Measurements from ENCODE around the gene SZT2. TPM values are rescaled to one million over a fixed set of nuclear protein-coding genes. Genes with fewer than 3 reads are reported as not detected.

Gene SZT2
- total and polyA plus RNA-seq, 2 of the 4 experiments (the other 2 are of a cell fraction) = 9.5 to 14.3 TPM

DNA sequence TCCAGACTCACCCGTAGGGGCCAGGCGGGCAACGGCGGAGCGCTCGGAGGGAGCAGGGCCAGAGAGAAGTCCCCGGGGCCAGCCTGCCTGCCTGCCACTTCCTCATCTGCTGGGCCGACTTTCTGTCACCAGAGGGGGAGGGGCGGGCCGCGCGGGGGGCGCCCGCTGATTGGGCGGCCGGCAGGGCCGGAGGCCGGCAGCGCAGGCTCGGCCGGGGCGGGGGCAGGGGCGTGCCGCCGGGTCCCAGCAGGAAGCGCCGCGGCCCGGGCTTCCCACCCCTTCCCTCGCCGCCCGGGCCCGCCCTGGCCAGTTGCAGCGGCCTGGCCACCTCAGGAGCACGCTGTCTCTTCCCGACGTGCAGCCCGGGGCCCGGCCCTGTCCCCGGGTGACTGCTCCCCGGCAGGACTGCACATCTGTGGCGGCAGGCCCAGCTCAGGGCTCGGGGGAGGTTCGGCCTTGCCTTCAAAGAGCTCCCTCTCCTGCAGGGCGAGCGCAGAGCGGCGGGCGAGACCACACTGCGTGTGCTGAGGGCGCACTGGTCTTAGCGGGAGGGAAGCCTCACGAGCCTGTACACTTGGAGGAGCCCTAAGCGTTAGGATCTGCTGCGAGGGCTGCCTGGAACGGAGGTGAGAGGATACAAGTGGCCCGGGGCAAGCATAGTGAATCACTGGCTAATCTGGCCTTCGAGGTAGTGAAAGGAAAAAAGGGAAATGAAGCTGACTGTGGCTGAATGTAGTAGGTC is 21.6 kb upstream of the SZT2 start, which contains the start of gene ELOVL1 (continued):
- TF ChIP-seq POLR2A (IDR thresholded peaks at IDR 0.05; ENCODE audit: low read depth, low read length) = peak; percentile 67; the same call in 1 of the 2 replicates

DNA sequence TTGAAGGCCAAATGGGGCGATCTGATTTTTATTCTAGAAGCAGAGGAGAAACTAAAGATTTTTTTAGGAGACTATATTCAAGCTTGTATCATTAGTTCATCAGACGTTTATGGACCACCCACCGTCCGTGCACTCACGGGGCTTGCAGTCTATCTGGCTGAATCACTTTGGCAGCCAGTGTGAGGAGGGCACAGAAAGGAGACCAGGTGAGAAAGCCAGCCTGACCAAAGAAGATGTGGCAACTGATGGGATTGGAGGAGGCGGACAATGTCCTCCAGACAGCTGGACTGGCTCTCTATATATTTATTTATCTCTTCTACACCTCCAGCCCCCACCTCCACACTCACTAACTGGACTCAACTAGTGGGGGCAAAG is 21.1 kb upstream of the SZT2 start:
- no TSS peak for BruUV-seq (replicated peaks)
- Histone ChIP-seq H3K4ac (ENCODE audit: low read depth, low read length) (peak overlapping the region; percentile 96), H3K79me1 (ENCODE audit: low read depth in 1 of 2, low read length in 2 of 2) (peaks cover 34 to 79% of the 10 kb centered on the region in 2 experiments), H2AK9ac (replicated peaks; ENCODE audit: low read depth, low read length, poor library complexity) (peak overlapping the region; percentile 29), H3K4me3 (ENCODE audit: insufficient read depth, low read depth, low read length) (peak overlapping the region; percentile 54), H3K4me2 (ENCODE audit: low read depth, low read length) (peak overlapping the region; percentile 81), H3K18ac (ENCODE audit: low read depth, low read length) (no peak overlapping the region), H3K14ac (replicated peaks; ENCODE audit: low read depth, low read length) (peak overlapping the region; percentile 98), H2BK120ac (ENCODE audit: low read depth, low read length) (0 out of 2 replicates have a peak overlapping the region, but pooled peaks have one; percentile 71), H4K20me1 (ENCODE audit: insufficient read depth, low read length) (peaks cover 23% of the 10 kb centered on the region), H2BK20ac (ENCODE audit: low read depth, low read length) (no peak overlapping the region), H2BK5ac (ENCODE audit: low read depth, low read length, poor library complexity, severe bottlenecking) (peak overlapping the region; percentile 92), H3K9me1 (ENCODE audit: insufficient read depth, low read length) (peaks cover 17% of the 10 kb centered on the region), H4K8ac (ENCODE audit: low read depth in 2 of 2, low read length in 2 of 2) (peak overlapping the region; percentile 73), H2AFZ (replicated peaks; ENCODE audit: low read length, poor library complexity) (no peak overlapping the region), H3K27ac (ENCODE audit: insufficient read depth, low read length) (peak overlapping the region; percentile 79), H3K27me3 (ENCODE audit: control insufficient read depth, insufficient read depth, low read length) (no peaks in the 10 kb centered on the region), H2BK15ac (ENCODE audit: low read depth, low read length) (peak overlapping the region; percentile 21; the same call in 1 of the 3 replicates), H3K36me3 (ENCODE audit: control insufficient read depth, insufficient read depth, low read length) (peaks cover 24% of the 10 kb centered on the region), H4K5ac (ENCODE audit: low read depth, low read length) (peak overlapping the region; percentile 13; the same call in 1 of the 2 replicates), H3K9me3 (ENCODE audit: control insufficient read depth, insufficient read depth, low read length) (no peaks in the 10 kb centered on the region), H3K23ac (ENCODE audit: low read depth, low read length) (peak overlapping the region; percentile 92), H3K4me1 (ENCODE audit: control insufficient read depth, insufficient read depth, low read length) (peaks cover 20% of the 10 kb centered on the region), H4K91ac (ENCODE audit: insufficient read depth, low read depth, low read length) (peak overlapping the region; percentile 85), H3K56ac (ENCODE audit: extremely low read depth, insufficient read depth, low read length) (peak overlapping the region; percentile 92), H2AK5ac (ENCODE audit: low read depth, low read length) (peak overlapping the region; percentile 99), H3K9ac (ENCODE audit: low read depth, low read length) (peak overlapping the region; percentile 77)
- in situ Hi-C loops (cut with MboI; ENCODE audit: low sequenced_read_pairs) (no loop called here), dilution Hi-C loops (cut with HindIII; ENCODE audit: low sequenced_read_pairs, unreplicated experiment) (no loop called here), intact Hi-C loops (cut with micrococcal nuclease) (loop anchor here (1.0 kb wide), 1 partner anchor 21 kb away; the partner anchor contains the start of genes MED8 and SZT2)
- DNase-seq (no peak), ATAC-seq (ENCODE audit: low read depth) (no peak)
- ChIA-PET POLR2A (ENCODE audit: unreplicated experiment) (interaction anchor here (0.6 to 1.4 kb wide), 3 partner anchors 10 to 489 kb away, joined by 4 read pairs; partner anchors contain the start of gene CDC20), CTCF (interaction anchor here (1.0 to 1.2 kb wide), 2 partner anchors 10 to 19 kb away, joined by 3 read pairs; partner anchors contain the start of gene CDC20)
- no CpG with 5 or more reads among the region's 6 CpGs for WGBS, 2 experiments (ENCODE audit: extremely low coverage in 2 of 2, insufficient read length in 1 of 2)
- TF ChIP-seq FOS (IDR thresholded peaks at IDR 0.05; ENCODE audit: low read depth, low read length) (no peak), SMC3 (IDR thresholded peaks at IDR 0.05; ENCODE audit: low read depth, low read length) (no peak), CEBPB (IDR thresholded peaks at IDR 0.05; ENCODE audit: low read depth, low read length) (no peak), MAZ (IDR thresholded peaks at IDR 0.05; ENCODE audit: borderline replicate concordance, low read depth, low read length) (no peak), POLR2A (IDR thresholded peaks at IDR 0.05; ENCODE audit: low read depth, low read length) (no peak), RCOR1 (IDR thresholded peaks at IDR 0.05; ENCODE audit: insufficient replicate concordance, low read length) (no peak), RAD21 (IDR thresholded peaks at IDR 0.05; ENCODE audit: low read length) (no peak), MXI1 (IDR thresholded peaks at IDR 0.05; ENCODE audit: borderline replicate concordance, low read depth, low read length) (no peak), BHLHE40 (IDR thresholded peaks at IDR 0.05; ENCODE audit: low read depth, low read length) (no peak), CHD1 (IDR thresholded peaks at IDR 0.05; ENCODE audit: low read depth, low read length) (no peak), RFX5 (IDR thresholded peaks at IDR 0.05; ENCODE audit: low read depth, low read length) (no peak)
- TF ChIP-seq, protein P1, sequence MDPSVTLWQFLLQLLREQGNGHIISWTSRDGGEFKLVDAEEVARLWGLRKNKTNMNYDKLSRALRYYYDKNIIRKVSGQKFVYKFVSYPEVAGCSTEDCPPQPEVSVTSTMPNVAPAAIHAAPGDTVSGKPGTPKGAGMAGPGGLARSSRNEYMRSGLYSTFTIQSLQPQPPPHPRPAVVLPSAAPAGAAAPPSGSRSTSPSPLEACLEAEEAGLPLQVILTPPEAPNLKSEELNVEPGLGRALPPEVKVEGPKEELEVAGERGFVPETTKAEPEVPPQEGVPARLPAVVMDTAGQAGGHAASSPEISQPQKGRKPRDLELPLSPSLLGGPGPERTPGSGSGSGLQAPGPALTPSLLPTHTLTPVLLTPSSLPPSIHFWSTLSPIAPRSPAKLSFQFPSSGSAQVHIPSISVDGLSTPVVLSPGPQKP (IDR thresholded peaks at IDR 0.05; ENCODE audit: borderline replicate concordance, low read depth, low read length) = no peak
- TF ChIP-seq, protein P2, sequence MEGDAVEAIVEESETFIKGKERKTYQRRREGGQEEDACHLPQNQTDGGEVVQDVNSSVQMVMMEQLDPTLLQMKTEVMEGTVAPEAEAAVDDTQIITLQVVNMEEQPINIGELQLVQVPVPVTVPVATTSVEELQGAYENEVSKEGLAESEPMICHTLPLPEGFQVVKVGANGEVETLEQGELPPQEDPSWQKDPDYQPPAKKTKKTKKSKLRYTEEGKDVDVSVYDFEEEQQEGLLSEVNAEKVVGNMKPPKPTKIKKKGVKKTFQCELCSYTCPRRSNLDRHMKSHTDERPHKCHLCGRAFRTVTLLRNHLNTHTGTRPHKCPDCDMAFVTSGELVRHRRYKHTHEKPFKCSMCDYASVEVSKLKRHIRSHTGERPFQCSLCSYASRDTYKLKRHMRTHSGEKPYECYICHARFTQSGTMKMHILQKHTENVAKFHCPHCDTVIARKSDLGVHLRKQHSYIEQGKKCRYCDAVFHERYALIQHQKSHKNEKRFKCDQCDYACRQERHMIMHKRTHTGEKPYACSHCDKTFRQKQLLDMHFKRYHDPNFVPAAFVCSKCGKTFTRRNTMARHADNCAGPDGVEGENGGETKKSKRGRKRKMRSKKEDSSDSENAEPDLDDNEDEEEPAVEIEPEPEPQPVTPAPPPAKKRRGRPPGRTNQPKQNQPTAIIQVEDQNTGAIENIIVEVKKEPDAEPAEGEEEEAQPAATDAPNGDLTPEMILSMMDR (conservative IDR thresholded peaks at IDR 0.05; ENCODE audit: low read depth, low read length) = no peak
